H1 (cell line): ENCODE measurements around the gene PPCDC.

Source experiments
- CTCF ChIP-seq, 3 experiments: IDR thresholded peaks; 1 replicate in 2 of 3; 2 replicates in 1 of 3; pipeline versions ENCODE4 v1.5.1 to v1.6.1; 2011; ENCODE audit warnings: low read length in 3 of 3, mild to moderate bottlenecking in 3 of 3, inconsistent platforms in 2 of 3, low read depth in 1 of 3, moderate library complexity in 1 of 3; ENCODE audit not compliant: insufficient read depth in 1 of 3; ENCODE audit errors: control extremely low read depth in 1 of 3
- SP1 ChIP-seq: IDR thresholded peaks from 2 replicates; pipeline ENCODE4 v1.6.1; 2011; ENCODE audit warnings: low read depth, low read length

- TF ChIP-seq CTCF (IDR thresholded peaks at IDR 0.05; ENCODE audit: control extremely low read depth in 1 of 3, insufficient read depth in 1 of 3, low read depth in 1 of 3, low read length in 3 of 3) (no peak), SP1 (no peak)
Observed at GRCh38 chr15:75053748-75054125, 30.3 kb downstream of the PPCDC start.
